HepG2 (cell line): ENCODE measurements around the gene ADGRG6. TPM values are rescaled to one million over a fixed set of nuclear protein-coding genes. Genes with fewer than 3 reads are reported as not detected.
A peak's percentile ranks its signal among the peaks of the same experiment; 100 is the strongest.

Source experiments
- CREM ChIP-seq, 2 experiments: sonication (generic) in 1 of 2; formaldehyde crosslinking in 1 of 2; IDR thresholded peaks; 2 replicates each; pipeline versions ENCODE4 v1.4.0 to v1.6.1; 2016 to 2020; ENCODE audit warnings: antibody characterized with exemption in 1 of 2, mild to moderate bottlenecking in 1 of 2, missing genetic modification reagents in 1 of 2
- HNRNPL ChIP-seq: fragments of 200-400 bp; formaldehyde crosslinking; IDR thresholded peaks from 2 replicates; pipeline ENCODE4 v1.6.1; 2017; ENCODE audit warnings: mild to moderate bottlenecking, low read depth, low read length
- KDM5B ChIP-seq: sonication (generic); formaldehyde crosslinking; IDR thresholded peaks from 2 replicates; pipeline ENCODE4 v1.4.0; 2020; ENCODE audit warnings: missing genetic modification reagents, mild to moderate bottlenecking, borderline replicate concordance
- SMARCE1 ChIP-seq: fragments of 450-650 bp; IDR thresholded peaks from 2 replicates; pipeline ENCODE4 v1.6.1; 2017; ENCODE audit warnings: borderline replicate concordance
- SUZ12 ChIP-seq: fragments of 150-350 bp; IDR thresholded peaks from 2 replicates; pipeline ENCODE4 v1.6.1; 2014; ENCODE audit warnings: low read depth, low read length
- ZNF501 ChIP-seq: sonication (generic); formaldehyde crosslinking; IDR thresholded peaks from 2 replicates; pipeline ENCODE4 v1.5.1; 2020; ENCODE audit warnings: mild to moderate bottlenecking, moderate library complexity, missing genetic modification reagents
- ZNF552 ChIP-seq: sonication (generic); formaldehyde crosslinking; IDR thresholded peaks from 2 replicates; pipeline ENCODE4 v1.9.0; 2022; ENCODE audit warnings: missing genetic modification reagents, mild to moderate bottlenecking, borderline replicate concordance
- polyA plus RNA-seq, 8 experiments: library from polyadenylated mRNA; depleted of rRNA in 3 of 8; stranded (reverse) in 7 of 8; unstranded in 1 of 8; fragments of >200 nt; fragmentation: Illumina TruSeq in 4 of 8; extraction: Trizol in 4 of 8; gene quantifications; 2 replicates each; pipeline versions ENCODE4 v1.2.1 to v1.2.3, GENCODE V29; 2011 to 2016; ENCODE audit warnings: low read depth in 4 of 8, missing spikeins in 1 of 8, mixed read lengths in 1 of 8; ENCODE audit not compliant: insufficient read depth in 1 of 8
- total RNA-seq, 5 experiments: library from RNA; depleted of rRNA; stranded (reverse); fragments of >200 nt; fragmentation: Illumina TruSeq; extraction: Trizol; gene quantifications; 2 replicates each; pipeline ENCODE4 v1.2.3, GENCODE V29; 2016; ENCODE audit warnings: low read depth in 1 of 5
- TF ChIP-seq, protein P1 (sequence below): sonication (generic); formaldehyde crosslinking; IDR thresholded peaks from 2 replicates; pipeline ENCODE4 v1.4.0; 2020; ENCODE audit warnings: missing genetic modification reagents, mild to moderate bottlenecking, borderline replicate concordance
- TF ChIP-seq, protein P2 (sequence below): sonication (generic); formaldehyde crosslinking; IDR thresholded peaks from 2 replicates; pipeline ENCODE4 v1.4.0; 2020; ENCODE audit warnings: missing genetic modification reagents, borderline replicate concordance
- TF ChIP-seq, protein P3 (sequence below): sonication (generic); formaldehyde crosslinking; IDR thresholded peaks from 2 replicates; pipeline ENCODE4 v1.4.0; 2020; ENCODE audit warnings: missing genetic modification reagents, mild to moderate bottlenecking, borderline replicate concordance
- TF ChIP-seq, protein P4 (sequence below): sonication (generic); formaldehyde crosslinking; IDR thresholded peaks from 2 replicates; pipeline ENCODE4 v1.5.0; 2020; ENCODE audit warnings: mild to moderate bottlenecking, missing genetic modification reagents
- TF ChIP-seq, protein P5 (sequence below): IDR thresholded peaks from 2 replicates; pipeline ENCODE4 v1.6.1; 2016; ENCODE audit warnings: missing compliant biosample characterization, missing genetic modification reagents, borderline replicate concordance

Gene ADGRG6
- total and polyA plus RNA-seq, 2 of the 13 experiments (the other 11 are each of a cell fraction or from before 2014, with no cell fraction given): 129 to 249 TPM

DNA sequence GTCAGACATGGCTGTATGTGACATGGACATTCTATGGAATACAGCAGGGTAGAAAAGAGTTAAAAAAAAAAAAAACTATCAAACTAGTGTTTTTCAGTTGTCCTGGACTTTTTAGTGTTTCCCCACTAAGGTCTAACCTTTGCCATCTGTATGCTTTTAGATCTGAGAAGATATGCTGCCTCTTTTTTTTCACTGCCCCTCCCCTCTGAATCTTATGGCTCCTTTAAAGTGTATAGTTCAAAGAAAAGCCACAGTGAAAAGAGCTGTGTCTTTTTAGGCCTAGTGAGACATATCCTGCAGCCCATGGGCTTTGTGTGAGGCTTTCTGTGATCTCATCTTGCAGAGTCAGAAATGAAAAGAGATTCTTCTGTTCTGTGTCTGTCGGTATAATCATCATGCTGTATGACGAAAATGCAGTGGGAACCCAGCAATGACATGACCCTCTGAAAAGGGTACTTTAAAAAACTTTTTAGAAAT lies 29.3 kb downstream of the ADGRG6 start (continued):
- TF ChIP-seq, protein P1, sequence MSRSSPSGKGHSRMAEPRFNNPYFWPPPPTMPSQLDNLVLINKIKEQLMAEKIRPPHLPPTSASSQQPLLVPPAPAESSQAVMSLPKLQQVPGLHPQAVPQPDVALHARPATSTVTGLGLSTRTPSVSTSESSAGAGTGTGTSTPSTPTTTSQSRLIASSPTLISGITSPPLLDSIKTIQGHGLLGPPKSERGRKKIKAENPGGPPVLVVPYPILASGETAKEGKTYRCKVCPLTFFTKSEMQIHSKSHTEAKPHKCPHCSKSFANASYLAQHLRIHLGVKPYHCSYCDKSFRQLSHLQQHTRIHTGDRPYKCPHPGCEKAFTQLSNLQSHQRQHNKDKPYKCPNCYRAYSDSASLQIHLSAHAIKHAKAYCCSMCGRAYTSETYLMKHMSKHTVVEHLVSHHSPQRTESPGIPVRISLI (CRISPR knock-in tag): peak; percentile 100
- TF ChIP-seq, protein P2, sequence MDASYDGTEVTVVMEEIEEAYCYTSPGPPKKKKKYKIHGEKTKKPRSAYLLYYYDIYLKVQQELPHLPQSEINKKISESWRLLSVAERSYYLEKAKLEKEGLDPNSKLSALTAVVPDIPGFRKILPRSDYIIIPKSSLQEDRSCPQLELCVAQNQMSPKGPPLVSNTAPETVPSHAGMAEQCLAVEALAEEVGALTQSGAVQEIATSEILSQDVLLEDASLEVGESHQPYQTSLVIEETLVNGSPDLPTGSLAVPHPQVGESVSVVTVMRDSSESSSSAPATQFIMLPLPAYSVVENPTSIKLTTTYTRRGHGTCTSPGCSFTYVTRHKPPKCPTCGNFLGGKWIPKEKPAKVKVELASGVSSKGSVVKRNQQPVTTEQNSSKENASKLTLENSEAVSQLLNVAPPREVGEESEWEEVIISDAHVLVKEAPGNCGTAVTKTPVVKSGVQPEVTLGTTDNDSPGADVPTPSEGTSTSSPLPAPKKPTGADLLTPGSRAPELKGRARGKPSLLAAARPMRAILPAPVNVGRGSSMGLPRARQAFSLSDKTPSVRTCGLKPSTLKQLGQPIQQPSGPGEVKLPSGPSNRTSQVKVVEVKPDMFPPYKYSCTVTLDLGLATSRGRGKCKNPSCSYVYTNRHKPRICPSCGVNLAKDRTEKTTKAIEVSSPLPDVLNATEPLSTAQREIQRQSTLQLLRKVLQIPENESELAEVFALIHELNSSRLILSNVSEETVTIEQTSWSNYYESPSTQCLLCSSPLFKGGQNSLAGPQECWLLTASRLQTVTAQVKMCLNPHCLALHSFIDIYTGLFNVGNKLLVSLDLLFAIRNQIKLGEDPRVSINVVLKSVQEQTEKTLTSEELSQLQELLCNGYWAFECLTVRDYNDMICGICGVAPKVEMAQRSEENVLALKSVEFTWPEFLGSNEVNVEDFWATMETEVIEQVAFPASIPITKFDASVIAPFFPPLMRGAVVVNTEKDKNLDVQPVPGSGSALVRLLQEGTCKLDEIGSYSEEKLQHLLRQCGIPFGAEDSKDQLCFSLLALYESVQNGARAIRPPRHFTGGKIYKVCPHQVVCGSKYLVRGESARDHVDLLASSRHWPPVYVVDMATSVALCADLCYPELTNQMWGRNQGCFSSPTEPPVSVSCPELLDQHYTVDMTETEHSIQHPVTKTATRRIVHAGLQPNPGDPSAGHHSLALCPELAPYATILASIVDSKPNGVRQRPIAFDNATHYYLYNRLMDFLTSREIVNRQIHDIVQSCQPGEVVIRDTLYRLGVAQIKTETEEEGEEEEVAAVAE (CRISPR knock-in tag): no peak
- TF ChIP-seq SUZ12 (no peak), HNRNPL (0 out of 2 replicates have a peak, but pooled peaks have one; percentile 47), ZNF501 (CRISPR knock-in tag) (no peak), CREM (IDR thresholded peaks at IDR 0.05) (peak; percentile 94), CREM (CRISPR knock-in tag; IDR thresholded peaks at IDR 0.05) (no peak), SMARCE1 (no peak), KDM5B (CRISPR knock-in tag) (no peak), ZNF552 (CRISPR knock-in tag) (no peak)
- TF ChIP-seq, protein P3, sequence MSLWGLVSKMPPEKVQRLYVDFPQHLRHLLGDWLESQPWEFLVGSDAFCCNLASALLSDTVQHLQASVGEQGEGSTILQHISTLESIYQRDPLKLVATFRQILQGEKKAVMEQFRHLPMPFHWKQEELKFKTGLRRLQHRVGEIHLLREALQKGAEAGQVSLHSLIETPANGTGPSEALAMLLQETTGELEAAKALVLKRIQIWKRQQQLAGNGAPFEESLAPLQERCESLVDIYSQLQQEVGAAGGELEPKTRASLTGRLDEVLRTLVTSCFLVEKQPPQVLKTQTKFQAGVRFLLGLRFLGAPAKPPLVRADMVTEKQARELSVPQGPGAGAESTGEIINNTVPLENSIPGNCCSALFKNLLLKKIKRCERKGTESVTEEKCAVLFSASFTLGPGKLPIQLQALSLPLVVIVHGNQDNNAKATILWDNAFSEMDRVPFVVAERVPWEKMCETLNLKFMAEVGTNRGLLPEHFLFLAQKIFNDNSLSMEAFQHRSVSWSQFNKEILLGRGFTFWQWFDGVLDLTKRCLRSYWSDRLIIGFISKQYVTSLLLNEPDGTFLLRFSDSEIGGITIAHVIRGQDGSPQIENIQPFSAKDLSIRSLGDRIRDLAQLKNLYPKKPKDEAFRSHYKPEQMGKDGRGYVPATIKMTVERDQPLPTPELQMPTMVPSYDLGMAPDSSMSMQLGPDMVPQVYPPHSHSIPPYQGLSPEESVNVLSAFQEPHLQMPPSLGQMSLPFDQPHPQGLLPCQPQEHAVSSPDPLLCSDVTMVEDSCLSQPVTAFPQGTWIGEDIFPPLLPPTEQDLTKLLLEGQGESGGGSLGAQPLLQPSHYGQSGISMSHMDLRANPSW (CRISPR knock-in tag): 0 out of 2 replicates have a peak, but pooled peaks have one; percentile 86
- TF ChIP-seq, protein P4, sequence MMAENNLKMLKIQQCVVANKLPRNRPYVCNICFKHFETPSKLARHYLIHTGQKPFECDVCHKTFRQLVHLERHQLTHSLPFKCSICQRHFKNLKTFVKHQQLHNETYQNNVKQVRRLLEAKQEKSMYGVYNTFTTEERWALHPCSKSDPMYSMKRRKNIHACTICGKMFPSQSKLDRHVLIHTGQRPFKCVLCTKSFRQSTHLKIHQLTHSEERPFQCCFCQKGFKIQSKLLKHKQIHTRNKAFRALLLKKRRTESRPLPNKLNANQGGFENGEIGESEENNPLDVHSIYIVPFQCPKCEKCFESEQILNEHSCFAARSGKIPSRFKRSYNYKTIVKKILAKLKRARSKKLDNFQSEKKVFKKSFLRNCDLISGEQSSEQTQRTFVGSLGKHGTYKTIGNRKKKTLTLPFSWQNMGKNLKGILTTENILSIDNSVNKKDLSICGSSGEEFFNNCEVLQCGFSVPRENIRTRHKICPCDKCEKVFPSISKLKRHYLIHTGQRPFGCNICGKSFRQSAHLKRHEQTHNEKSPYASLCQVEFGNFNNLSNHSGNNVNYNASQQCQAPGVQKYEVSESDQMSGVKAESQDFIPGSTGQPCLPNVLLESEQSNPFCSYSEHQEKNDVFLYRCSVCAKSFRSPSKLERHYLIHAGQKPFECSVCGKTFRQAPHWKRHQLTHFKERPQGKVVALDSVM: no peak
- TF ChIP-seq, protein P5, sequence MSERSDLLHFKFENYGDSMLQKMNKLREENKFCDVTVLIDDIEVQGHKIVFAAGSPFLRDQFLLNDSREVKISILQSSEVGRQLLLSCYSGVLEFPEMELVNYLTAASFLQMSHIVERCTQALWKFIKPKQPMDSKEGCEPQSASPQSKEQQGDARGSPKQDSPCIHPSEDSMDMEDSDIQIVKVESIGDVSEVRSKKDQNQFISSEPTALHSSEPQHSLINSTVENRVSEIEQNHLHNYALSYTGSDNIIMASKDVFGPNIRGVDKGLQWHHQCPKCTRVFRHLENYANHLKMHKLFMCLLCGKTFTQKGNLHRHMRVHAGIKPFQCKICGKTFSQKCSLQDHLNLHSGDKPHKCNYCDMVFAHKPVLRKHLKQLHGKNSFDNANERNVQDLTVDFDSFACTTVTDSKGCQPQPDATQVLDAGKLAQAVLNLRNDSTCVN (CRISPR knock-in tag): no peak
